Lung (tissue), 12 donors: ENCODE data around the gene SLC2A11. TPM values are rescaled to one million over a fixed set of nuclear protein-coding genes. Genes with fewer than 3 reads are reported as not detected.
"Not testable (repeated sequence)": the region's sequence is repeated elsewhere in the genome, so short reads cannot be mapped to it uniquely, and the experiment has no call there.

ENCODE experiments used
- ATAC-seq: fragments of 200-7000 bp; cut with Tn5 transposase; one replicate; pipeline ENCODE4 v1.9.1; 2020; ENCODE audit warnings: moderate number of reproducible peaks; ENCODE audit not compliant: insufficient read depth, low FRiP score
- DNase-seq, 3 donors: peaks; one replicate each; pipeline ENCODE4 v3.0.0-alpha.2; 2013 to 2017
- H3K27ac ChIP-seq, 2 donors: one replicate each; pipeline ENCODE4 v1.5.1; 2013; ENCODE audit warnings: mild to moderate bottlenecking in 2 of 2, moderate library complexity in 2 of 2, control low read depth in 1 of 2, inconsistent platforms in 1 of 2, low read depth in 1 of 2, low read length in 1 of 2
- H3K27me3 ChIP-seq, 3 donors: one replicate each; pipeline ENCODE4 v1.5.1; 2013; ENCODE audit warnings: low read length in 2 of 3; ENCODE audit not compliant: control insufficient read depth in 3 of 3, insufficient read depth in 3 of 3
- H3K36me3 ChIP-seq, 4 donors: one replicate each; pipeline ENCODE4 v1.5.1; 2013; ENCODE audit warnings: low read length in 4 of 4, mild to moderate bottlenecking in 1 of 4, moderate library complexity in 1 of 4; ENCODE audit not compliant: control insufficient read depth in 4 of 4, insufficient read depth in 4 of 4
- H3K4me1 ChIP-seq, 5 donors: one replicate each; pipeline ENCODE4 v1.5.1; 2013; ENCODE audit warnings: low read length in 5 of 5, mild to moderate bottlenecking in 2 of 5, moderate library complexity in 1 of 5; ENCODE audit not compliant: control insufficient read depth in 5 of 5, insufficient read depth in 5 of 5
- H3K4me3 ChIP-seq: one replicate; pipeline ENCODE4 v1.5.1; 2013; ENCODE audit warnings: mild to moderate bottlenecking, control low read depth, moderate library complexity
- H3K9ac ChIP-seq, 2 donors: one replicate each; pipeline ENCODE4 v1.5.1; 2013; ENCODE audit warnings: low read length in 2 of 2, control low read depth in 1 of 2; ENCODE audit not compliant: insufficient read depth in 1 of 2
- H3K9me3 ChIP-seq, 4 donors: one replicate each; pipeline ENCODE4 v1.5.1; 2013; ENCODE audit warnings: low read length in 3 of 4, mild to moderate bottlenecking in 1 of 4, moderate library complexity in 1 of 4; ENCODE audit not compliant: control insufficient read depth in 4 of 4, insufficient read depth in 3 of 4
- CTCF ChIP-seq: IDR thresholded peaks from 2 replicates; pipeline ENCODE4 v1.5.1; 2012; ENCODE audit warnings: mild to moderate bottlenecking; ENCODE audit errors: control extremely low read depth, extremely low read depth
- WGBS, 2 donors: extraction: QIAGEN DNeasy Blood & Tissue Kit; methylation state at CpG; one replicate each; pipeline ENCODE4 v1.1.7; 2013; 5-methylcytosine and 5-hydroxymethylcytosine counted together
- polyA plus RNA-seq, 2 donors: library from polyadenylated mRNA; stranded (reverse); fragments of 200-250 nt; gene quantifications; one replicate each; pipeline ENCODE4 v1.2.1, GENCODE V29; 2013
- total RNA-seq, 2 donors: library from RNA; depleted of rRNA in 1 of 2; stranded (reverse); fragments of >200 nt in 1 of 2; gene quantifications; one replicate each; pipeline ENCODE4 v1.2.1, GENCODE V29; 2014 to 2021
- donor health status: control.
- donor health status: control.
- donor health status: Bipolar disorder and iron deficiency.
- donor health status: healthy.
- donor health status: DM: yes; HTN: yes; CAD: no.

SLC2A11 gene
- total and polyA plus RNA-seq, 4 donors = 3.9 to 14.1 (median 10.3) TPM

- Histone ChIP-seq H3K9me3 (no peaks in the 10 kb centered on the region), H3K27ac (peak overlapping the region; percentile 35 to 85), H3K9ac (peak overlapping the region; percentile 69 to 96), H3K4me1 (peaks cover 0 to 26% (median 4%) of the 10 kb centered on the region in 5 donors), H3K4me3 (peak overlapping the region; percentile 50), H3K27me3 (no peaks in the 10 kb centered on the region), H3K36me3 (no peaks in the 10 kb centered on the region)
- DNase-seq (no peak), ATAC-seq (no peak)
- TF ChIP-seq CTCF = no peak
- WGBS, 2 donors = 0% methylated on average over 1 of the region's 1 CpG
These were observed 55.6 kb downstream of the SLC2A11 start for GRCh38 chr22:23913306-23913660.

GRCh38 chr22:23913661-23914353, 56.1 kb downstream of the SLC2A11 start:
- Histone ChIP-seq H3K4me3 (peak overlapping the region; percentile 50), H3K9ac (peak overlapping the region; percentile 69 to 96), H3K36me3 (no peaks in the 10 kb centered on the region), H3K9me3 (no peaks in the 10 kb centered on the region), H3K4me1 (peaks cover 0 to 22% (median 4%) of the 10 kb centered on the region in 5 donors), H3K27ac (peak overlapping the region; percentile 45 to 85), H3K27me3 (no peaks in the 10 kb centered on the region)
- TF ChIP-seq CTCF = no peak
- 0 to 1% methylated on average over 44 of the region's 44 CpGs for WGBS, 2 donors
- ATAC-seq (peak; percentile 100), DNase-seq (peak; percentile 100)

- Histone ChIP-seq H3K36me3 (no peaks in the 10 kb centered on the region), H3K27ac (no peak overlapping the region), H3K4me3 (no peak overlapping the region), H3K9ac (no peak overlapping the region), H3K9me3 (no peaks in the 10 kb centered on the region), H3K4me1 (peaks cover 0 to 12% (median 4%) of the 10 kb centered on the region in 5 donors), H3K27me3 (no peaks in the 10 kb centered on the region)
- DNase-seq (no peak), ATAC-seq (no peak)
- no peak for TF ChIP-seq CTCF
- WGBS, 2 donors = 84 to 88% methylated on average over 3 of the region's 3 CpGs
These were observed 57.6 kb downstream of the SLC2A11 start for GRCh38 chr22:23915290-23915689.

- not testable (repeated sequence) for ATAC-seq, H3K4me1 ChIP-seq, H3K9ac ChIP-seq, H3K9me3 ChIP-seq, H3K4me3 ChIP-seq, DNase-seq, H3K27me3 ChIP-seq
- Histone ChIP-seq H3K36me3 (peaks cover 0 to 13% (median 7%) of the 10 kb centered on the region in 4 donors), H3K27ac (peak overlapping the region in 1 of 2 donors; percentile 56)
- WGBS, 2 donors = 98 to 100% methylated on average over 1 of the region's 1 CpG
These were observed 62.6 kb downstream of the SLC2A11 start for GRCh38 chr22:23920267-23920611.

GRCh38 chr22:23921586-23922201, 64.0 kb downstream of the SLC2A11 start:
- not testable (repeated sequence) for DNase-seq

More at GRCh38 chr22:23921586-23922201, 64.0 kb downstream of the SLC2A11 start:
- peaks cover 0 to 10% (median 2%) of the 10 kb centered on the region in 4 donors for H3K9me3 ChIP-seq
- peaks cover 0 to 20% (median 11%) of the 10 kb centered on the region in 4 donors for H3K36me3 ChIP-seq
- not testable (repeated sequence) for H3K27me3 ChIP-seq, H3K4me3 ChIP-seq, H3K4me1 ChIP-seq, H3K27ac ChIP-seq, ATAC-seq, H3K9ac ChIP-seq
- 81 to 89% methylated on average over 13 of the region's 13 CpGs for WGBS, 2 donors
